Muscle of arm (tissue), 12 donors: ENCODE data around the gene RBMS1. TPM values are rescaled to one million over a fixed set of nuclear protein-coding genes. Genes with fewer than 3 reads are reported as not detected.
A peak's percentile ranks its signal among the peaks of the same experiment; 100 is the strongest.

Experiments used
- DNase-seq: peaks from one replicate; pipeline ENCODE4 v3.0.0-alpha.2; 2013
- polyA plus RNA-seq, 12 donors: library from polyadenylated mRNA; unstranded; fragments of 120-200 nt; gene quantifications; one replicate each; pipeline ENCODE4 v1.2.1, GENCODE V29; 2013; ENCODE audit not compliant: insufficient read length in 12 of 12

The RBMS1 gene
- polyA plus RNA-seq, 12 donors = 54.1 to 280 (median 76.3) TPM

DNA sequence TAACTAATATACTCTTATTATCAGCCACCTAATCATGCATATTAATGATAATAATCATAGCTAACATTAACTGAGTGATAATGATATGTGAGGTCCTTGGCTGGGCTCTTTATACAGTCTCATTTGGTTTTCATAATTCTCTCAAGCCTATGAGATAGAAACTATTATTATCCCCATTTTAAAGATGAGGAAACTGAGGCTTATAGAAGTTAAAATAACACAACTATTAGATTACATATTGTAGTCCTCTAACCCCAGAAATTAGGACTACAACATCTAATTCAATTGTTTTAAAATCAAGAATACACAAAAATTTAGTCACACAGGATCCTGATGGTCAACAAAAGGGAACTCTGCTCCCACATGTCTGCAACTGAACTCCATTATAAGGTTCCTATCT lies 209.9 kb downstream of the RBMS1 start:
- DNase-seq = no peak

DNA sequence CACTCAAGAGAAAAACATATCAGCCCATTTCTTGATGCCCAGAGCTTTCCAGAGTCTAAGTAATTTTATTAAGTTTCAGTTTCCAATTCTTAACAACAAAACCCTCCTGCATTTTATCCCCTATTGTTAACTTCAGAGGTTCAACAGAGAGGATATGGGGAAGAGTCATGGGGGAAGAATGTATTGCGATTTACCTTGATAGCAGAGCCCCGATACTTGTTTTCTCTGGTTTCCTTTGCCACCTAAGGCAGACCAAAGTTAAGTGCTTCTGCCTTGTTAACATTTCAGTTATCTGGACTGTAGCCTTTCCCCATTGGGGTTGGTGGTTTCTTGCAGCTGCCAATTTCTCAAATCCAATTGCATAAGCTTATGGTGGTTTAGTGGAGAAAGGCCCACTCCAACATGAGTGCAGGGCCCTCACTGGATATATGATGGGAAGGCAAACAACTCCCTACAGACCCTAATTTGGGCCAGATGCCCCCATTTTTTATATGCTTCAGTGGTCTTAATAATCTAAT lies 211.5 kb downstream of the RBMS1 start:
- no peak for DNase-seq

DNA sequence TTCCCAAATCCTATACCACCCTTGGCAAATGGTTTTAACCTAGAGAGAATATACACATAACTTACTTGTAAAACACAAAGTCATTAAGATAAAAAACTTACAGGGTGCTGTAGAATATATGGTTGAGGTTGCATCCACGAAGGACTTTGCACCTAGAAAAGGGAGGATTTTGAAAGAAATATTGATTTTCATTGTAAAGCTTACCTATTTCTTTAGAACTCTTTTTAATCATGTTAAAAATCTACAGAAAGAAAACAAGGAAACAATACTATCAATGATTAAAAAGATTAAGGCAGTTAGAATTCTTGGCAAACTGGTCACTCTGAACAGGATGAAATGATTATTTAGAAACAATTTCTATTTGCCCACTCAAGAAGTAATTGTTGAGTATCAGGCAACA lies 212.4 kb downstream of the RBMS1 start:
- no peak for DNase-seq

DNA sequence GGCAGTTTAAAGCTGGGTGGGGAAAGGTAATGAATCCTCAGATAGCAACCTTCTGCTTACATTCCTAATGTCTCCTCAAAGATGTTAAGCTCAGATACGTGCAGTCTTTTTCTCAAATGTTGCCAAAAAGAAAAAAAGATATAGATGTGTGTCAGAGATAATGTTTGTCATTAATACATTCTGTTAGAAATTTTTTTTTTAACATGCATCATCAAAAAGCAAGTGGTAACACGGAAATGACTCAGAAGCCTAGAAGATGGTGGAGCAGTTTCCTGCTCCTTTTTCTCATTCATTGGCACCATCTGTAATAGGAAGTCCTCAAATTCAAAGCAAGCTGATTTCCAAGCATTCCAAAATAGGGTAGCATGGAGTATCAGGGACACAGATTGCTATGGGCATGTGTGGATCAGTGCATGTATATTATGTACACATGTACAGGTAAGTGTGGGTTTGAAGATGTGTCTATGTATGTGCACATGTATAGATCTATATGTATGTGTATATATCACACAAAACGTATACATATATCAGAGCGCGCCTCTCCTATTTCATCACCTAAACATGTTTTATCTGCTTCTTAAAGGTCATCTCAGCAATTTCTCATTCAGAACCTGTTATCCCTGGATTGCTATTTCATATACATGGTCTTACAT lies 213.7 kb downstream of the RBMS1 start:
- no peak for DNase-seq

DNA sequence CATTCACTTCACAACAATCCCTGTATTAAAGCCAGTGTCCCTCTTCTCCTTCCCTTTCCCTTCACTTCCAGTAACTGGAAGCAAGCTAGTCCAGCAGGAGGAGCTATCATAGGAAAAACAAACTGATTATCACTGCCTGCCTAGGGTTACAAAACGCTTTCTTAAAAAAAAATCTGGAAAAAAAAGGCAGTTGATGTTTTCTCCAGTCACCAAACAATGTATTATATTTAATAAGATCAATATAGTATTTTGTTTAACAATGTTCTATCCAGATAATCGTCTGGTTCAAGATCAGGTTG lies 214.8 kb downstream of the RBMS1 start:
- no peak for DNase-seq

DNA sequence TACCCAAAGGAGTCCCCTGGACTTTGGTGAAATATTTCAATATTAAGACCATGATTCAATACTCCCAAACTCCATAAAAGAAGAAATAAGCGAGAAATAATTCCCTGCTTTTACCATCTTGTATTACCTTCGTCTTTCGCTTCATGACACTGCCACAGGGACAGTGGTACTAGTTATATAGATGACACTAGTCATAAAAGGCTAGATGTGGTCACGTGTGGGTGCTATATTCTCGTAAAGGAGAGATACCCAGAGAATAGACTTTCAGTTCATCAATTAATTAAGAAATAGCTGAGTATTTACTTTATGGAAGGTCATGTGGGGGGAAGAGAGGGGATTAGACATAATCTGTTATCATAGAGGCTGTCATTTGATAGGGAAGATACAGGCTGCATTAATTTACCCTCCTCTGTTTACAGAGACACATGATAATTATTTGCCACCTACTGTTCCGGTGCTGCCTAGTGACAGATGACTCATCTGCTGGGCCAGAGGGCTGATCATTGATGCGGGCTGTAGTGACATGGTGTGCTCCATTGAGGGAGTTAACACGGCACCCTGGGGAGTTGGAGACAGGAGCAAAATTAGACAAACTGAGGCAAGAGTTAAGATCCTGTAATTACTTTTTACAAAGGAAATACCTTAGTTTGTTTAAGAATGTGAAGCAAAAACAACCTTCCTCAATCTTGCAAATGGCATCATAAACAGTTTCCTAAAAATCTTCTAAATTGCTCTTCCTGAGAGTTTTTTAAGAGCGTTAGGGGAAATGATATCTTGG lies 215.3 kb downstream of the RBMS1 start:
- DNase-seq = no peak

GRCh38 chr2:160277151-160277550 lies 216.5 kb downstream of the RBMS1 start:
- DNase-seq = no peak

DNA sequence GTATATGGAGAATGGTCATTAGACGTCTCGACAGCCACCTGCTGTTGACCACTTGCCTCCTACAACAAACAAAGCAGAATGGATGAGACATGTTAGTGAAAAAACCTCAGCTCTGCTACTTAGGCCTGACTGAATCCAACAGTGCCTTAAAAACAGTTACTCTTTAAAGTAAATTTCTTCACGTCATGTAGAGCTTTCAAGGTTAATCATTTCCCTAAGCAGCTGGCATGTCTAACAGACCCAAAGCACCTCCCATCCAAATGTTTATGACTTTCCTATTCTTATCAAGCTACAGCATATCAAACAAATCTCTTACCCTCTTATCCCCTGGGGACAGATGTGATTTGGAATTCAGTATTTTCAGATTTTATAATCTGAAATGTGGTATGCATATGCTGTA lies 218.0 kb downstream of the RBMS1 start:
- no peak for DNase-seq

- no peak for DNase-seq
Measured at GRCh38 chr2:160271171-160272086, 222.2 kb downstream of the RBMS1 start.

DNA sequence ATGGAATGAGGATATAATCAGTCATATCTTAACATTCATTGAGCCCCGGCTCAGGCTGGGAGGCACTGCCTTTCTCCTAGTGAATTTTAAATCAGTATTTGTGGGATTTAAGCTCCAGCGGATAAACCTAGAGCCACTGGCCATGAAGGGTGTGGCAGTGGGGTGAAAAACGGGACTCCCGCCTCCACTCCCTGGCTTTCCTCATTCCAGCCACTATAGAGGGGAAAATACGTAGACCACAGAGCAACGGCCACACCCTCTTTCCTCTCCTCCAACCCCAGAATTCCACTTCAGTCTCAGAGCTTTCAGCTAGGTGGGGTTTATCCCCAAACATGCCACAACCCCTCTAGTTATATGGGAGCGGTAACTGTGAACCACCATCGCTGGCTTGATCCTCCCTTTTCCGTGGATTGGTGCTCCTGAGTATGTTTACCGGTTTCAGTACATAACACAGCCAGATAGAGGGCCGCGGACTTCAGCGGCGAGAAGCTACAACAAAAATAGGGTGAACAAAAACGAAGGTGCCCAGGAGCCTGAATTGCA lies 223.0 kb downstream of the RBMS1 start:
- DNase-seq = no peak

- DNase-seq = peak; percentile 94
Measured at GRCh38 chr2:160269803-160270570, 223.6 kb downstream of the RBMS1 start.

GRCh38 chr2:160269365-160269764 lies 224.2 kb downstream of the RBMS1 start:
- DNase-seq = no peak

- no peak for DNase-seq
Measured at GRCh38 chr2:160268151-160268781, 225.3 kb downstream of the RBMS1 start.

- no peak for DNase-seq
Measured at GRCh38 chr2:160267692-160268091, 225.9 kb downstream of the RBMS1 start.

GRCh38 chr2:160267022-160267421 lies 226.6 kb downstream of the RBMS1 start:
- no peak for DNase-seq

- DNase-seq = no peak
Measured at GRCh38 chr2:160266037-160266551, 227.5 kb downstream of the RBMS1 start.

- DNase-seq = no peak
Measured at GRCh38 chr2:160264308-160264707, 229.3 kb downstream of the RBMS1 start.

DNA sequence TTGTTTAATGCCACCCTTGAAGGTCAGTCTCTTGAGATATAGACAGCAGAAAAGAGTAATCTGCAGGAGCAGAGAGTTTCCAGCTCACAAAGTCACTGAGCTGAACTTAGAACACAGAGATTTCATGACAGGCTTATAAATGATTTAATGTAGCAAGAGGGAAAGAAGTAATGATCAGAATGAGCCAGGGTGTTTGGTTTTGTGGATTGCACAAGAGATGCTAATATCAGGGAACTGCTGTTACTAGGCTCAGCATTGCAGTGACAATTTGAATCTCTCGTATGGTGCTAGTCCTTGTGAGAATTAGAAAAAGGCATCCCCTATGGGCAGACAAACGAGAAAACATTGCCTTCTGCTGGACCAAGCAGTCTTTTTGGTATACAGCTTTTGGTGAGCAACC lies 231.9 kb downstream of the RBMS1 start:
- no peak for DNase-seq

GRCh38 chr2:160258492-160258805 lies 235.2 kb downstream of the RBMS1 start:
- DNase-seq = no peak

- no peak for DNase-seq
Measured at GRCh38 chr2:160257743-160258491, 235.7 kb downstream of the RBMS1 start.
